NCI-H1930 (cell line): Measurements from ENCODE around the gene KCNJ4.

Experiments
- DNase-seq, 2 experiments: peaks; one replicate each; lab custom pipeline; 2025; lab: John Stamatoyannopoulos, UW

The KCNJ4 gene

GRCh38 chr22:38429499-38430068 is 25.4 kb downstream of the KCNJ4 start:
- DNase-seq: no peak

- DNase-seq: no peak
Measured at GRCh38 chr22:38428714-38429113, 26.3 kb downstream of the KCNJ4 start.

DNA sequence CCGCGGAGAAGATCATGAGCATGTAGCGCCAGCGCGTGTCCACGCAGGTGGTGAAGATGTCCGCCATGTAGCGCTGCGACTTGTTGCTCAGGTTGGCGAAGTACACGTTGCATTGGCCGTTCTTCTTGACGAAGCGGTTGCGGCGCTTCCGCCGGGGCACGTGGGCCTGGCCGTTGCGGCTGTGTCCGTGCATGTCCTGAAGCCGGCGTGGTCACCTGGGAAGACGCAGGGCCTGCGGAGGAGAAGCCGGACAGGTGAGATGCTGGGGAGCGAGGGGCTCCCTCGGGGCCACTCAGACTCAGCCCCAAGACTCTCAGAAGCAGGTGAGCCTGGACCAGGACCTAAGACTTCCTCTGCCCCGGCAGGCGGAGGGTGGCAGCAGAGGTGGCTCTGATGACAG is 27.1 kb downstream of the KCNJ4 start:
- no peak for DNase-seq

GRCh38 chr22:38427465-38427864 is 27.5 kb downstream of the KCNJ4 start:
- DNase-seq: no peak

DNA sequence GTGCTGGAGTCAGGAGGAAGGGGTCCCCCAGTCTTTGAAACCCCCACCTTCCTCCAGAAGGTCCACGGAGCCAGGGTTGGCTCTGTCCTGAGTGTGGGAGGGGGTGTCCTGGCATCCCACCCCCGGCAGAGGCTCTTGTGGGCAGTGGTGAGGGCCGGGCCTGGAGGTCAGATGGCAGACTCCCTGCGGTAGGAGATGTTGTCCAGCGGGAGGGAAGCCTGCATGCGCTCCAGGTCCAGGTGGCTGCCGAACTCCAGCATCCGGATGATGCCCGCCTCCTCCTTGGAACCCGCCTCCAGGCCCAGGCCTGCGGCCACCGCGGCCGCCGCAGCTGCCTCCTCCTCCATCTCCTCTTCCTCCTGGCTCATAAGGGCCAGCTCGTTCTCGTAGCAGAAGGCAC is 28.4 kb downstream of the KCNJ4 start:
- DNase-seq: no peak

DNA sequence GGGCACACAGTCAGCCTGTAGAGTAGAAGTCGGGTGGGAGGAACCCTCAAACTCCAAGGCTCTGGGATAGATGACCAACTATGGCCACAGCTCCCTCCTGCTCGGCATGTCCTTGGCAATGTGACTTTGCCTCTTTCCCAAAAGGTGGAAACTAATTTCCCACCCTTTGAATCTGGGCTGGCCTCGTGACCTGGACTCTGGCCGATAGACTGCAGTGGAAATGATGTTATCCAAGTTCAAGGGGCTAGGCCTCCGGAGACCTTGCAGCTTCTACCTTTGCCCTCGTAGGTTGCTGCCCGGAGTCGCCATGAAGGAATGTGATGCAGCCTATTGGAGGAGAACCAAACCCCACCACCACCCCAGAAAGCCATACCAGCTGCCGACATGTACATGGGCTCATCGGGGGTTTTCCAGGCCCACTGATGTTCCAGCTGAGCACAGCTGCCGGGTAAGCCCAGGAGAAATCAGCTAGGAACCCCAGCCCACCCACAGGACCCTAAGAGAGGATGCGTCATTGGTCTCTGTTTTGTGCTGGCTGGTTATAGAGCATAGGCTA is 30.4 kb downstream of the KCNJ4 start:
- DNase-seq: no peak

DNA sequence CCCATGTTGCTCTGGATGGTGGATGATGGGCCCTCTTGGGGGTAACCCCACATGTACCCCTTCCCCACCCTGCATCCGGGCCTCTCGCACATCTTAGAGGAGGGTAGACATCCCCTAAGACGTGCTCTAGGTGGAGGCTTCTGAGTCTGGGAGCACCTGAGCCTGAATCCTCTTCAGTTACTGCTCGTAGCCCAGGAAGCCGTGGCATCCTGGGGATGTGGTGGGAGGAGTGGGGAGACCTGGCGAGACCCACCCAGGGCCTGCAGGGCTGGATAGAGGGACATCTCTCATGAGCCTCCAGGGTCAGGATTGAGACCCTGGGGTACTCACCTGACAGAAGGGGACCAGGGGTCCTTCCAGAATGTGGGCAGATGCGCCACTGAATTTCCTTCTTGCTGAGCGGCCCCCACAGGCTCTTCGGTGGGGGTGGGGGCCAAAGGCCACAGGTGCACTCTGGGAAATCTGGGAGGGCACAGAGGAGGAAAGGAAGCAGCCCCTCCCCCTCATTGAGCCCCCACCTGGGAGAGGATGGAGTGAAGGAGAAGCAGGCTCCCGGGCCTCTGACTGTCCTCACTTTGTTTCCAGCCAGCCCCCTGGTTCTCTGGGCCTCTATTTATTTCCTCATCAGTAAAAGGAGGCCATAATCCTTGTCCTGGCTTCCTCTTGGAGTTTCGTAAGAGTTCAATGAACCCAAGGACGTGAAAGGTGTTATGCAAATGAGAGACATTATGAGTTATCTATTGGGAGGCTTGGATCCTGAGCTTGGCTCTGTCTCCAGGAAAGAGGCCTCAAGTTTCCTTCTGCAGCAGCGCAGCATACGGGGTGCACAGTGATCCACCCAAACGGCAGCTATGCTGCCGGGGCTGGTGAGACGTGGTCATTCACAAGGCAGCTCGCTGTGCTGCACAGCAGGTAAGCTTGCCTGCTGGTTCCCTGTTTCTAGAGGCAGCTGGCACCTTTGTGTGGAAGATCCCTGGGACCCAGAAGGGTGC is 31.2 kb downstream of the KCNJ4 start:
- DNase-seq: no peak

GRCh38 chr22:38422611-38423511 is 32.1 kb downstream of the KCNJ4 start:
- DNase-seq: no peak

DNA sequence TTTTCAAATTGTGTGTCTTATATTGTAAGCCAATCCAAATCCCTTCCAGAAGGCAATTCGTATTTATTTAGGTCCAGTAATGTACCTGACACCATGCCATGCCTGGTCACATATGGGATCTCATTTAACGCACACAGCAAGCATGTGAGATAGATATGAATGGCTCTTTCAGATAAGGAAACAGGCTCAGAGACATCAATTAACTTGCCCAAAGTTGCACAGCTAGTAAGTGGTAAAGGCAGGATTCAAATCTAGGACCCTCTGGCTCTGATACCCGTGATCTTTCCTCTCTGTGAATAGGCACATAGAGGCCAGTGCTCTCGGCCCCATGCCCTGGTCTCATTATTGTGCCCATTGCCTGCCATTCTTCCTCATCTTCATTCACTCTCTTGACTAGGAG is 34.3 kb downstream of the KCNJ4 start:
- no peak for DNase-seq

DNA sequence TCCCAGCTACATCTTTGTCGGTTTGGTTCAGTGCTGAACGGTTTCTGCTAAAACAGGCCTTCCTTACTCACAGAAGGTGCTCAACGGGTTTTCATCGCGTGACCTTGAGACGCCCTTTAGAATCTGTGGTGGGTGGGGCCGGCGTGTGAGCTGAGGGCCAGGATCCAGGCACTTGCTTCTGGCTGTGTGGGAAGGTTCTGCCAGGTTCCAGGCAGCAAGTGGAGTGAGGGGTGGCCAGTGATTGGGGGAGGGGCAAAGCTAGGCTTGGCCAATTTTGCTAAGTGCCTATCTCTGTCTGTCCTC is 35.2 kb downstream of the KCNJ4 start:
- DNase-seq: no peak

GRCh38 chr22:38419121-38419857 is 35.7 kb downstream of the KCNJ4 start:
- DNase-seq: no peak

- DNase-seq: no peak
Measured at GRCh38 chr22:38418589-38418988, 36.4 kb downstream of the KCNJ4 start.

- DNase-seq: no peak
Measured at GRCh38 chr22:38417252-38418060, 37.5 kb downstream of the KCNJ4 start.

- DNase-seq: no peak
Measured at GRCh38 chr22:38416621-38417251, 38.3 kb downstream of the KCNJ4 start.

GRCh38 chr22:38415561-38416321 is 39.3 kb downstream of the KCNJ4 start:
- DNase-seq: no peak

DNA sequence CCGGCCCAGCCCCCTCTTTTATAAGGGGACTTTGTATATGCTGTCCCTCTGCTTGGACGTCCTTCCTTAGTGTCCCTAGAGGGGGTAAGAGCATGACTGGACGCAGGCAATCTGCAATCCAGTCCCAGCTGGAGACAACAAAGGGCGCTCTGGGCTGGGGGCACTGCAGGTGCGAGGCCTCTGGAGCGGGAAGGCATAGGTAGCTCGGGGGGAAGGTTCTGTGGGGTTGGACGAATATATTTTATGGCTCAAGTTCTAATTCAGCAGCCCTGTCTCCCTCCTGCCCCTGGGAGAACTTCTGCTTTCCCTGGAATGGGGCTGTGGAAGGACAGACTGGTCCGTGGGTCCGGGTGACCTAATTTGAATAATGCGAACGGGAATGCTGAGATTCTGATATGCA is 40.0 kb downstream of the KCNJ4 start:
- DNase-seq: no peak

DNA sequence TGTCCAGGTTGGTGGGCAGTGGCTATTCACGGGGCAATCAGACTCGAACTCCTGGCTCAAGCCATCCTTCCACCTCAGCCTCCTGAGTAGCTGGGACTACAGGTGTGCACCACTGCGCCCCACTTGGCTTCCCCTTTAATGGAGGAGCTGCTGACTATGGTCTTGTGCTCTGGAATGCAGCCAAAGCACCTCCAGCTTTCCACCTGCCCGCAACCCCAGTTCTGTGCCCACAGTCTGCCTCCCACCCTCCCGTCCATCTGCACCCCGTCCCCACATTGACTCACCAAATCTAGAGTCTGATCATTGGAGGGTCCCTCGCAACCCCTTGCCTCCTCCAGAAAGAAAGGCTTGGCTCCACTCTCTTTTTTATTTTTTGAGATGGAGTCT is 41.0 kb downstream of the KCNJ4 start:
- no peak for DNase-seq

DNA sequence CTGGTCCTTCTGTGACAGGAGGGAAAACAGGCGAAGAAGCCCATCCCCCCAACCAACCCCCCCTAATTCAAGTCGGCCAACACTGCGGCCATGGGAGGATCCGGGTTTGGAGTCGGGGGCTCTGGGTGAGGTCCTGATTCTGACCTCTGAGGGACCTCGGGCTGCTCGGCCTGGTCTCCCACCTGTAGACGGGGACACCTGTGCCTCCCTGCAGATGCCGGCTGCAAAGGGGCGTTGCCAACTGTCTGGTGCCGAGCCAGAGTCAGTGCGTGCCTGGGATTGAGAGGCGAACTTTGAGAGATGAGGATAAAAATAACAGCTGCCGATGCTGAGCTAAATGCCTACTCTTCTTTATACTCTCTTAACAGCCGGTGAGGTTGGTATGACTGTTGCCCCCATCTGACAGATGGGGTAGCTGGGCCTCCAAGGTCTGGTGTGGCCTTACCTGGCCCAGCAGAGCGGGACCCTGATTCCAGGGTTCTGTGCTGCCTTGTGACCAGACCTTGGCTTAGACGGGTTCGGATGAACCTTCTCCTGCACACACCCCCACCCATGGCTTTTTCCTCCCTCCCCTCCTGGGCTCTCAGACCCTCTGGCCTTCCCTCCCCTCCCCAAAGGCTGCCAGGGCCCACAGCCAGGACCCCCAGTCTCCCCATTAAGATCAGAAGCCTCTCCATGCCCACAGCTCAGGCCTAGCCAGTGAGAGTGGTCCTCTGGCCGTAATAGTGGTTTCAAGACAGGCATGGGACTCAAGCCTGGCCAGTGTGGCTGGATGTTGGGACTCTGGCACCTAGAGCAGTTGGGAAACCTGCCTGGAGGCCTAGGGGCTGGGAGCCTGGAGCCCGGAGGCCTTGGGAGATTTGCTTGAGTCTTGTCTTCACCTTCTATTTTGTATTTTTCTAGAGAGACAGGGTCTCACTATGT is 41.7 kb downstream of the KCNJ4 start:
- no peak for DNase-seq
